ENCODE results near the gene FTO. TPM values are rescaled to one million over a fixed set of nuclear protein-coding genes. Genes with fewer than 3 reads are reported as not detected.

Gene FTO
- total and polyA plus RNA-seq, 2 of the 8 experiments (the other 6 are each of a cell fraction or from before 2014, with no cell fraction given), result 34.5 to 59.8 TPM

- no peaks in the 10 kb centered on the region for H3K36me3 ChIP-seq (ENCODE audit: control insufficient read depth in 2 of 4, insufficient read depth in 4 of 4, low read length in 3 of 4)
- TF ChIP-seq USF2 (IDR thresholded peaks at IDR 0.05; ENCODE audit: low read length) (no peak), POLR2AphosphoS5 (IDR thresholded peaks at IDR 0.05; ENCODE audit: low read depth, low read length) (no peak), RBBP5 (IDR thresholded peaks at IDR 0.05; ENCODE audit: borderline replicate concordance, low read depth, low read length) (no peak), SP2 (IDR thresholded peaks at IDR 0.05; ENCODE audit: low read length) (no peak), BCL11A (IDR thresholded peaks at IDR 0.05; ENCODE audit: low read depth in 2 of 2, low read length in 2 of 2) (no peak), SUZ12 (IDR thresholded peaks at IDR 0.05; ENCODE audit: low read length) (no peak), KDM5A (IDR thresholded peaks at IDR 0.05; ENCODE audit: low read length) (no peak), TAF1 (IDR thresholded peaks at IDR 0.05; ENCODE audit: low read depth, low read length) (no peak), SP4 (IDR thresholded peaks at IDR 0.05; ENCODE audit: low read length) (no peak), ATF3 (IDR thresholded peaks at IDR 0.05; ENCODE audit: insufficient read depth, low read depth, low read length) (no peak), E2F6 (IDR thresholded peaks at IDR 0.05) (no peak), CTBP2 (IDR thresholded peaks at IDR 0.05; ENCODE audit: borderline replicate concordance, insufficient read depth, insufficient read length, low read length) (no peak), GTF2F1 (IDR thresholded peaks at IDR 0.05; ENCODE audit: borderline replicate concordance, low read depth, low read length) (no peak)
Measured at GRCh38 chr16:54185045-54185444, 481.1 kb downstream of the FTO start.

More at GRCh38 chr16:54185045-54185444, 481.1 kb downstream of the FTO start:
- DNase-seq (ENCODE audit: low read depth in 1 of 2, low spot score in 2 of 2) (no peak), FAIRE-seq (no peak)
- no peak overlapping the region for H3K4me3 ChIP-seq (ENCODE audit: extremely low read depth in 1 of 4, insufficient read depth in 2 of 4, low read depth in 3 of 4, low read length in 4 of 4)
- no peak overlapping the region for H2BK5ac ChIP-seq (ENCODE audit: low read depth, low read length)
- no peak overlapping the region for H3K56ac ChIP-seq (replicated peaks; ENCODE audit: insufficient read length, low read depth, low read length)
- no peak overlapping the region for H2AK5ac ChIP-seq (ENCODE audit: low read depth, low read length)
- no peaks in the 10 kb centered on the region for H3K27me3 ChIP-seq (replicated peaks in 1 of 4; ENCODE audit: control insufficient read depth in 3 of 4, extremely low read depth in 1 of 4, insufficient read depth in 3 of 4, low read length in 3 of 4)
- no peak overlapping the region for H3K9ac ChIP-seq (replicated peaks in 1 of 4; ENCODE audit: extremely low read depth in 1 of 4, low read depth in 3 of 4, low read length in 3 of 4)
- H2BK20ac ChIP-seq (ENCODE audit: low read length), result no peak overlapping the region
- no peak overlapping the region for H4K91ac ChIP-seq (replicated peaks; ENCODE audit: insufficient read length, low read length)
- no peak overlapping the region for H3K14ac ChIP-seq (ENCODE audit: insufficient read length)
- no peak overlapping the region for H4K8ac ChIP-seq (ENCODE audit: extremely low read depth, insufficient read depth, low read length)
- CTCF ChIA-PET (ENCODE audit: partially characterized antibody), result no interaction called here
- H3K79me2 ChIP-seq (ENCODE audit: control insufficient read depth in 1 of 2, insufficient read depth in 2 of 2, low read length in 2 of 2), result no peaks in the 10 kb centered on the region
- H2BK15ac ChIP-seq (ENCODE audit: low read length), result no peak overlapping the region
- H3K27ac ChIP-seq (ENCODE audit: low read depth, low read length), result no peak overlapping the region
- H3K4me2 ChIP-seq (ENCODE audit: insufficient read depth in 1 of 2, low read depth in 2 of 2, low read length in 2 of 2), result no peak overlapping the region
- H4K5ac ChIP-seq (ENCODE audit: insufficient read length, low read depth, low read length), result no peak overlapping the region
- H3K18ac ChIP-seq (ENCODE audit: extremely low read depth, low read length), result no peak overlapping the region
- 92% methylated on average over 2 of the region's 2 CpGs; no CpG with 5 or more reads in 1 of the 2 experiments for WGBS, 2 experiments (ENCODE audit: extremely low coverage in 1 of 2, insufficient coverage in 1 of 2, insufficient read length in 1 of 2, insufficient replicate concordance in 2 of 2, low coverage in 1 of 2, low lambda C conversion rate in 2 of 2, missing lambda C conversion rate in 1 of 2)
- no peak overlapping the region for H3K4ac ChIP-seq (replicated peaks; ENCODE audit: insufficient read length, low read depth, low read length)
- H3K79me1 ChIP-seq (ENCODE audit: low read depth, low read length), result no peaks in the 10 kb centered on the region
- no peak overlapping the region for H2BK120ac ChIP-seq (replicated peaks; ENCODE audit: low read depth, low read length)
- no peaks in the 10 kb centered on the region for H4K20me1 ChIP-seq (replicated peaks in 1 of 2; ENCODE audit: control insufficient read depth in 1 of 2, insufficient read depth in 2 of 2, low read length in 2 of 2)
- POLR2A ChIA-PET (ENCODE audit: partially characterized antibody), result no interaction called here
- no peak overlapping the region for H2AFZ ChIP-seq (ENCODE audit: low read length)
- no peak overlapping the region for H3K23ac ChIP-seq (ENCODE audit: insufficient read length)
- H2BK12ac ChIP-seq (ENCODE audit: low read depth, low read length), result no peak overlapping the region
- no peaks in the 10 kb centered on the region for H3K23me2 ChIP-seq (ENCODE audit: low read depth, low read length)
- no peaks in the 10 kb centered on the region for H3K4me1 ChIP-seq (replicated peaks in 1 of 4; ENCODE audit: control insufficient read depth in 3 of 4, insufficient read depth in 4 of 4, low read length in 3 of 4)
- H3K9me3 ChIP-seq (ENCODE audit: insufficient read depth in 2 of 2, low read depth in 1 of 2, low read length in 1 of 2), result no peaks in the 10 kb centered on the region

Data from H1 (cell line).